Upper lobe of left lung (tissue), 6 donors: ENCODE data around the gene DHRS13. TPM values are rescaled to one million over a fixed set of nuclear protein-coding genes. Genes with fewer than 3 reads are reported as not detected.

Source experiments
- ATAC-seq, 2 donors: fragments of 200-7000 bp; cut with Tn5 transposase; one replicate each; pipeline ENCODE4 v1.9.1; 2022; ENCODE audit warnings: mild to moderate bottlenecking in 2 of 2, moderate library complexity in 2 of 2; ENCODE audit not compliant: low FRiP score in 2 of 2
- DNase-seq, 2 donors: peaks; one replicate each; pipeline ENCODE4 v3.0.0-alpha.2; 2019 to 2020
- H3K27ac ChIP-seq, 4 donors: fragments of 200-600 bp; sonication (generic); one replicate each; pipeline ENCODE4 v1.5.1; 2016 to 2019
- H3K27me3 ChIP-seq, 4 donors: fragments of 200-600 bp; sonication (generic); one replicate each; pipeline ENCODE4 v1.5.1; 2017 to 2019
- H3K36me3 ChIP-seq, 4 donors: fragments of 200-600 bp; sonication (generic); one replicate each; pipeline ENCODE4 v1.5.1; 2016 to 2019
- H3K4me1 ChIP-seq, 4 donors: fragments of 200-600 bp; sonication (generic); one replicate each; pipeline ENCODE4 v1.5.1; 2018 to 2019
- H3K4me3 ChIP-seq, 4 donors: fragments of 200-600 bp; sonication (generic); one replicate each; pipeline ENCODE4 v1.5.1; 2017 to 2019; ENCODE audit warnings: mild to moderate bottlenecking in 2 of 4, moderate library complexity in 1 of 4
- H3K9me3 ChIP-seq, 4 donors: fragments of 200-600 bp; sonication (generic); one replicate each; pipeline ENCODE4 v1.5.1; 2018 to 2019
- CTCF ChIP-seq, 6 experiments: fragments of 450-650 bp in 4 of 6; fragments of 200-600 bp in 2 of 6; sonication (generic) in 2 of 6; IDR thresholded peaks; one replicate each; pipeline ENCODE4 v1.5.1; 2016 to 2019; ENCODE audit warnings: antibody characterized with exemption in 6 of 6
- EP300 ChIP-seq, 4 donors: sonication (generic); formaldehyde crosslinking; IDR thresholded peaks; one replicate each; pipeline ENCODE4 v1.5.1; 2017; ENCODE audit warnings: antibody characterized with exemption in 4 of 4, control low read depth in 2 of 4
- POLR2A ChIP-seq, 4 donors: fragments of 450-650 bp; IDR thresholded peaks; one replicate each; pipeline ENCODE4 v1.5.1; 2016 to 2017; ENCODE audit warnings: antibody characterized with exemption in 4 of 4, mild to moderate bottlenecking in 2 of 4
- POLR2AphosphoS5 ChIP-seq, 2 donors: sonication (generic); formaldehyde crosslinking; IDR thresholded peaks; one replicate each; pipeline ENCODE4 v1.5.1; 2017; ENCODE audit warnings: antibody characterized with exemption in 2 of 2
- WGBS, 2 donors: methylation state at CpG; one replicate each; pipeline ENCODE4 v1.1.5; 2017 to 2018; 5-methylcytosine and 5-hydroxymethylcytosine counted together
- total RNA-seq, 6 donors: library from RNA; depleted of rRNA in 4 of 6; stranded (reverse); fragments of >200 nt in 4 of 6; gene quantifications; one replicate each; pipeline versions ENCODE4 v1.1.0 to v1.2.1, GENCODE V29; 2016 to 2021
- donor health status: DM: no; HTN: no; CAD: no; lungs with moderate emphysema.
- donor health status: DM: no; HTN: yes; CAD: no; lungs with severe emphysema.

The DHRS13 gene
- total RNA-seq, 6 donors from 2014 or later = 2.1 to 21.8 (median 15.0) TPM

GRCh38 chr17:28900986-28901726, 1.7 kb downstream of the DHRS13 start:
- Histone ChIP-seq H3K4me1 (peaks cover 24 to 52% (median 36%) of the 10 kb centered on the region in 4 donors), H3K36me3 (peaks cover 0 to 9% (median 5%) of the 10 kb centered on the region in 4 donors), H3K27me3 (no peaks in the 10 kb centered on the region), H3K4me3 (peak overlapping the region in 1 of 4 donors; percentile 93), H3K27ac (peak overlapping the region in 1 of 4 donors; percentile 93), H3K9me3 (no peaks in the 10 kb centered on the region)
- DNase-seq (peak in 1 of 2 donors; percentile 76), ATAC-seq (no peak)
- TF ChIP-seq POLR2A (IDR thresholded peaks at IDR 0.05) (no peak), EP300 (IDR thresholded peaks at IDR 0.05) (no peak), POLR2AphosphoS5 (IDR thresholded peaks at IDR 0.05) (no peak), CTCF (IDR thresholded peaks at IDR 0.05) (no peak)
- 96 to 98% methylated on average over 19 to 22 of the region's 24 CpGs for WGBS, 2 donors

DNA sequence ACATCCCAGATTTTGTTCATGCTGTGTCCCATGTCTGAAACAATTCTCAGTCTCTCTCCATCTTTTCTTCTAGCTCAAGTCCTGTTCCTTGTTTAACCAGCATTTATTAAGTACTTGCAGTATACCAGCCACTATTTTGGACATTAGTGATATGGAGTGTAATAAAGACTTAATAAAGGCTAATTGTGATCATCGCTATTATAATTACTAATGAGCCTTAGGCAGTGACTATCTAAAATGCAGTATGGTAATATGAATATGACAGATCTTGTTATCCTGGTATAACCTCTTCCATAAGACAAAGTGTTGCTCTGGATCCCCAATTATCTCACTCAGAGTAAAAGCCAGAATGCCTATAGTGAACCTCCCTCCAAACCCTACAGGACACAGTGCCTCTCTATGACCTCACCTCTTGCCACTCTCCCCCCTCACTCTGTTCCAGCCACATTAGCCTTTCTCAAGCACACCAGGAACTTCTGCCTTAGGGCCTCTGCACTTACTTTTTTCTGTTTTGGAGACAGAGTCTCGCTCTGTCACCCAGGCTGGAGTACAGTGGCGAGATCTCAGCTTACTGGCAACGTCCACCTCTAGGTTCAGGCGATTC, 3.6 kb downstream of the DHRS13 start:
- TF ChIP-seq POLR2A (IDR thresholded peaks at IDR 0.05) (no peak), POLR2AphosphoS5 (IDR thresholded peaks at IDR 0.05) (no peak), CTCF (IDR thresholded peaks at IDR 0.05) (no peak), EP300 (IDR thresholded peaks at IDR 0.05) (no peak)
- ATAC-seq (no peak), DNase-seq (no peak)
- 92 to 96% methylated on average over 5 of the region's 5 CpGs for WGBS, 2 donors
- Histone ChIP-seq H3K4me1 (peaks cover 36 to 68% (median 47%) of the 10 kb centered on the region in 4 donors), H3K9me3 (no peaks in the 10 kb centered on the region), H3K27ac (peak overlapping the region in 2 of 4 donors; percentile 96), H3K27me3 (no peaks in the 10 kb centered on the region), H3K4me3 (no peak overlapping the region), H3K36me3 (no peaks in the 10 kb centered on the region)

DNA sequence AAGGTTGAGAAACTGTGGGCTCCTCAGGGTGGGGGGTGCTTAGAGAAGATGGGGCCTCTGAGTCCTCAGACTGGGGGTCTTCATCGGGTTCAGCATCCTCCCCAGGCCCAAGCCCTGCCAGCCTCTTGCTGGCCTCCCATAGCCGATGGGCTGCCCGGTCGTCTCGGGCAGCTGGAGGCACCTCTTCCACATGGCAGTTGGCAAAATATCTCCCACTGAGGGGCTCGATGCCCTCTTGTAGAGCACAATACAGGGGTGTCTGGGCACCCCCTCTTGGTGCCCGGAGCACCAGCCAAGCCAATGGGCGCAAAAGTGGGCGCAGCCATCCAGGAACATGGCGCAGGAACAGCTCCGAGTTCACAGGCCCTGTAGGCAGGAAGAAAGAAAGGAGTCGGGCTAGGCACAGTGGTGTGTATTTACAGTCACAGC, 4.3 kb downstream of the DHRS13 start:
- no peak for DNase-seq
- no peaks in the 10 kb centered on the region for H3K27me3 ChIP-seq
- WGBS, 2 donors = 79 to 84% methylated on average over 6 to 9 of the region's 12 CpGs
- H3K4me3 ChIP-seq = peak overlapping the region in 1 of 4 donors; percentile 92
- ATAC-seq = no peak
- TF ChIP-seq POLR2AphosphoS5 (IDR thresholded peaks at IDR 0.05) = no peak
- TF ChIP-seq EP300 (IDR thresholded peaks at IDR 0.05) = no peak
- TF ChIP-seq POLR2A (IDR thresholded peaks at IDR 0.05) = no peak
- TF ChIP-seq CTCF (IDR thresholded peaks at IDR 0.05) = no peak
- H3K9me3 ChIP-seq = no peaks in the 10 kb centered on the region
- peaks cover 41 to 68% (median 50%) of the 10 kb centered on the region in 4 donors for H3K4me1 ChIP-seq
- peak overlapping the region; percentile 96 to 97 (median 96) for H3K27ac ChIP-seq
- H3K36me3 ChIP-seq = no peaks in the 10 kb centered on the region

- 9 to 30% methylated on average over 13 to 16 of the region's 23 CpGs for WGBS, 2 donors
- Histone ChIP-seq H3K4me3 (peak overlapping the region; percentile 81 to 96 (median 94)), H3K27ac (peak overlapping the region; percentile 96 to 97 (median 96)), H3K4me1 (peaks cover 44 to 68% (median 50%) of the 10 kb centered on the region in 4 donors), H3K9me3 (no peaks in the 10 kb centered on the region), H3K36me3 (no peaks in the 10 kb centered on the region), H3K27me3 (no peaks in the 10 kb centered on the region)
- ATAC-seq (peak in 1 of 2 donors; percentile 3), DNase-seq (no peak)
- TF ChIP-seq EP300 (IDR thresholded peaks at IDR 0.05) = no peak
- TF ChIP-seq POLR2AphosphoS5 (IDR thresholded peaks at IDR 0.05) = no peak
- peak in 1 of 4 donors; percentile 6 for TF ChIP-seq POLR2A (IDR thresholded peaks at IDR 0.05)
Observed at GRCh38 chr17:28897769-28898526, 4.9 kb downstream of the DHRS13 start.
